ENCODE measurements around the gene CNGA4.

- TF ChIP-seq, protein P1, sequence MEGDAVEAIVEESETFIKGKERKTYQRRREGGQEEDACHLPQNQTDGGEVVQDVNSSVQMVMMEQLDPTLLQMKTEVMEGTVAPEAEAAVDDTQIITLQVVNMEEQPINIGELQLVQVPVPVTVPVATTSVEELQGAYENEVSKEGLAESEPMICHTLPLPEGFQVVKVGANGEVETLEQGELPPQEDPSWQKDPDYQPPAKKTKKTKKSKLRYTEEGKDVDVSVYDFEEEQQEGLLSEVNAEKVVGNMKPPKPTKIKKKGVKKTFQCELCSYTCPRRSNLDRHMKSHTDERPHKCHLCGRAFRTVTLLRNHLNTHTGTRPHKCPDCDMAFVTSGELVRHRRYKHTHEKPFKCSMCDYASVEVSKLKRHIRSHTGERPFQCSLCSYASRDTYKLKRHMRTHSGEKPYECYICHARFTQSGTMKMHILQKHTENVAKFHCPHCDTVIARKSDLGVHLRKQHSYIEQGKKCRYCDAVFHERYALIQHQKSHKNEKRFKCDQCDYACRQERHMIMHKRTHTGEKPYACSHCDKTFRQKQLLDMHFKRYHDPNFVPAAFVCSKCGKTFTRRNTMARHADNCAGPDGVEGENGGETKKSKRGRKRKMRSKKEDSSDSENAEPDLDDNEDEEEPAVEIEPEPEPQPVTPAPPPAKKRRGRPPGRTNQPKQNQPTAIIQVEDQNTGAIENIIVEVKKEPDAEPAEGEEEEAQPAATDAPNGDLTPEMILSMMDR (IDR thresholded peaks at IDR 0.05; ENCODE audit: low read length) = no peak
- TF ChIP-seq EZH2 (optimal IDR thresholded peaks at IDR 0.05; ENCODE audit: low read depth, low read length) = no peak
These were observed 31.1 kb downstream of the CNGA4 start for GRCh38 chr11:6269994-6270393.
